Body of pancreas (tissue), 4 donors: ENCODE data around the gene C3orf20. TPM values are rescaled to one million over a fixed set of nuclear protein-coding genes. Genes with fewer than 3 reads are reported as not detected.

Experiments used
- ATAC-seq: fragments of 150-250 bp; one replicate; pipeline ENCODE4 v1.9.1; 2016
- DNase-seq, 4 donors: peaks; one replicate each; pipeline ENCODE4 v3.0.0-alpha.2; 2019
- H3K27ac ChIP-seq, 4 donors: fragments of 200-600 bp; sonication (generic); 1 replicate in 3 of 4; 2 replicates in 1 of 4; pipeline versions ENCODE4 v1.5.1 to v1.6.1; 2016 to 2019; ENCODE audit warnings: mild to moderate bottlenecking in 1 of 4, mixed read lengths in 1 of 4, moderate library complexity in 1 of 4
- H3K27me3 ChIP-seq, 2 donors: fragments of 200-600 bp; sonication (generic); one replicate each; pipeline ENCODE4 v1.6.0; 2016; ENCODE audit warnings: mild to moderate bottlenecking in 1 of 2
- H3K36me3 ChIP-seq, 2 donors: fragments of 200-600 bp; sonication (generic); replicated peaks in 1 of 2; 2 replicates each; pipeline ENCODE4 v1.5.1; 2016; ENCODE audit warnings: low read depth in 2 of 2; ENCODE audit not compliant: insufficient read depth in 1 of 2
- H3K4me1 ChIP-seq: fragments of 200-600 bp; sonication (generic); one replicate; pipeline ENCODE4 v1.6.0; 2016
- H3K4me3 ChIP-seq, 2 donors: fragments of 200-600 bp; sonication (generic); 1 replicate in 1 of 2; 2 replicates in 1 of 2; pipeline ENCODE4 v1.5.1; 2016 to 2019
- H3K9me3 ChIP-seq, 3 donors: fragments of 200-600 bp; sonication (generic); 1 replicate in 2 of 3; 2 replicates in 1 of 3; pipeline ENCODE4 v1.5.1; 2016
- CTCF ChIP-seq, 7 experiments: fragments of 450-650 bp in 4 of 7; fragments of 200-600 bp in 3 of 7; sonication (generic) in 3 of 7; IDR thresholded peaks; one replicate each; pipeline ENCODE4 v1.5.1; 2016 to 2019; ENCODE audit warnings: antibody characterized with exemption in 7 of 7
- POLR2A ChIP-seq, 3 donors: fragments of 450-650 bp; IDR thresholded peaks; one replicate each; pipeline ENCODE4 v1.6.1; 2016; ENCODE audit warnings: antibody characterized with exemption in 3 of 3, mild to moderate bottlenecking in 2 of 3
- WGBS, 2 donors: methylation state at CpG; one replicate each; pipeline ENCODE4 v1.1.5; 2017; 5-methylcytosine and 5-hydroxymethylcytosine counted together
- intact Hi-C: fragments of 100-400 bp; cut with DNase I; formaldehyde crosslinking; loops from one replicate; pipeline ENCODE4 v1.15.1; 2023
- total RNA-seq, 2 donors: library from RNA; depleted of rRNA; stranded (reverse); fragments of >200 nt; gene quantifications; one replicate each; pipeline ENCODE4 v1.1.0, GENCODE V29; 2016

The C3orf20 gene
- total RNA-seq, 2 donors from 2014 or later: not detected

DNA sequence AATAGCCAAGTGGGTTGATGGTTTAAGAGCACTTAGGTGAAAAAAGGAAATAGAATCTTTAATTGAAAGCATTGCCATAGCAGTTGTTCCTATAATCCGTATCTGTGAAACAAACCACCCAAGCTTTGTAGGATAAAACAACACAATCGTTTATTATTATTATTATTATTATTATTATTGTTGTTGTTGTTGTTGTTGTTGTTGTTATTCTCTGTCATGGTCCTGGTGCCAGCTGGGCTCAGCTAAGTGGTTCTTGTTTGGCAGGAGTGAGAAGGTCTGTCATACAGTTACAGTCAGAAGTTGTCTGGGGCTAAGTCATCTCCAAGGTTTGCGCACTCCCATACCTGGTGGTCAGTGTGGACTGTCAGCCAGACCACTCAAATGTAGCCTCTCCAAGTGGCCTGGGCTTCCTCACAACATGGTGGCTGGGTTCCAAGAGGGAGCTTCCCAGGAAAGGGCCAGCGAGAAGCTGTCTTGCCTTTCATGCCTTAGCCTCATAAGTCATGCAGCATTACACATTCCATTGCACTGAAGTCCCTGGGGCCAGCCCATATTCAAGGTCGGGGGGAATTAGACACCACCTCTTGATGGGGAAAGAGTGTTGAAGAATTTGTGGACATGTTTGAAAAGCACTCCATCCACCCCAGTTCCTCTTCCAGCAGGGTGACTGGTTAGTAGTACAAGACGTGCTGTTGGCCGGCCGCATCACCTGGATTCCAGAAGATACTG, 89.6 kb downstream of the C3orf20 start:
- Histone ChIP-seq H3K27ac (no peak overlapping the region), H3K4me3 (no peak overlapping the region), H3K4me1 (no peaks in the 10 kb centered on the region), H3K9me3 (no peaks in the 10 kb centered on the region), H3K27me3 (no peaks in the 10 kb centered on the region), H3K36me3 (no peaks in the 10 kb centered on the region)
- DNase-seq (no peak), ATAC-seq (no peak)
- WGBS, 2 donors: 77 to 83% methylated on average over 8 of the region's 8 CpGs
- intact Hi-C loops: no loop called here
- TF ChIP-seq POLR2A (IDR thresholded peaks at IDR 0.05) (no peak), CTCF (IDR thresholded peaks at IDR 0.05) (no peak)

DNA sequence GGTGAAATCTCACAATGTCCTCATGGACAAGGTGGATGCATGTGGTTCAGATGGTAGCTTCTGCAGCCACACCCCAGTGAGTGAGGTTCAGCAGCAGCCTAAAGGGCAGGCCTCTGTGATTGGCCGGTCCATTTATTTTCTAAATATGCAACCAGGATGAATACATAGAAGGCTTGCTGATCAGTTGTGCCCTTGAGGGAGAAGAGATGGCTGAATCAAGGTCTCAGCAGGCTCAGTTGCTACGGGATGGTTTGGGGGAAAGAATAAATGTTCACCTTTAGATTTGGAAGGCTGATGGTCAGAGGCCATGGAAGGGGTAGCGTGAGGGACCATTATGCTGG, 90.1 kb downstream of the C3orf20 start:
- Histone ChIP-seq H3K9me3 (no peaks in the 10 kb centered on the region), H3K27me3 (no peaks in the 10 kb centered on the region), H3K27ac (no peak overlapping the region), H3K36me3 (no peaks in the 10 kb centered on the region), H3K4me1 (no peaks in the 10 kb centered on the region), H3K4me3 (no peak overlapping the region)
- intact Hi-C loops: no loop called here
- DNase-seq: no peak
- WGBS, 2 donors: 80 to 87% methylated on average over 3 of the region's 3 CpGs
- TF ChIP-seq CTCF (IDR thresholded peaks at IDR 0.05) (no peak), POLR2A (IDR thresholded peaks at IDR 0.05) (no peak)
- no peak for ATAC-seq

DNA sequence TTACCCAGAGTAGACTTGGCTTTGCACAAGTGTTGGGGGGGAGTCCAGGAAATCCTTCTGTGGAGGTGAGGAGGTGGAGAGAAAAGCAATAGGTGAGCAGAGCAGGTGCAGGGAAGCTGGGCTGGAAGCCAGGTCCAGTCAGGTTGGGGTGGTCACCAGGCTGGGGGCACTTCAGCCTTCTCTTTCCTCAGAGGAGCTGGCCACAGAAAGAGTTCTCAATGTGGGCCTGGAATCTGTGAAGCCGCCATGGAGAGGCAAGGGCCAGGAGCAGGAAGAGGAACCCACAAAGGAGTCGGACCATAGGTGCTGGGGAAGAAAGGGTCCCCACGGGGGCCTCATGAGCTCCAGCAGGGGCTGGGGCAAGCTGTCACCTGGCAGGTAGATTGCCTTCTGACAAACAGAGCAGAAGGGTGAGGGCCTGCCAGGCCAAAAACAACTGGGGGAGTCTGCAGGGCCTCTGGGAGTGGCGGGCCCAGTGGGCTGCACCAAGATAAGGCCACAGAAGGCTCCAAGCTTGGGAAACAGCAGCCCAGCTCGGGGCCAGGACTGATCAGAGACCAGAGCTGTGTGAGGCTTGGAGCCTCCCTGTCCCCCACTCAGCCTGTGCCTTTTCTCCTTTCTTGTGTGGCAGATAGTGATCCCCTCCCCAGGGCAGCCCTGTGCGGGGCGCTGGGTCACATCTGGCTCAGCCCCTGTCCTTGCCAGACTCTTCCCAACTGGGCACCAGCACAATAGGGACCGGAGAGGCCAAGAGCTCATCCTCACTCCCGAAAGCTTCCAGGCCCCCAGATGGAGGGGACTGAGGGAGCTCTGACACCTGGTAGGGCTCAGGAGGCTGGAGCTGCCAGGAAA, 90.9 kb downstream of the C3orf20 start:
- intact Hi-C loops: no loop called here
- DNase-seq (no peak), ATAC-seq (no peak)
- no peaks in the 10 kb centered on the region for H3K27me3 ChIP-seq
- WGBS, 2 donors: 91% methylated on average over 6 to 9 of the region's 9 CpGs
- H3K27ac ChIP-seq: no peak overlapping the region
- no peaks in the 10 kb centered on the region for H3K36me3 ChIP-seq
- TF ChIP-seq CTCF (IDR thresholded peaks at IDR 0.05): no peak
- no peaks in the 10 kb centered on the region for H3K9me3 ChIP-seq
- H3K4me3 ChIP-seq: no peak overlapping the region
- H3K4me1 ChIP-seq: no peaks in the 10 kb centered on the region

DNA sequence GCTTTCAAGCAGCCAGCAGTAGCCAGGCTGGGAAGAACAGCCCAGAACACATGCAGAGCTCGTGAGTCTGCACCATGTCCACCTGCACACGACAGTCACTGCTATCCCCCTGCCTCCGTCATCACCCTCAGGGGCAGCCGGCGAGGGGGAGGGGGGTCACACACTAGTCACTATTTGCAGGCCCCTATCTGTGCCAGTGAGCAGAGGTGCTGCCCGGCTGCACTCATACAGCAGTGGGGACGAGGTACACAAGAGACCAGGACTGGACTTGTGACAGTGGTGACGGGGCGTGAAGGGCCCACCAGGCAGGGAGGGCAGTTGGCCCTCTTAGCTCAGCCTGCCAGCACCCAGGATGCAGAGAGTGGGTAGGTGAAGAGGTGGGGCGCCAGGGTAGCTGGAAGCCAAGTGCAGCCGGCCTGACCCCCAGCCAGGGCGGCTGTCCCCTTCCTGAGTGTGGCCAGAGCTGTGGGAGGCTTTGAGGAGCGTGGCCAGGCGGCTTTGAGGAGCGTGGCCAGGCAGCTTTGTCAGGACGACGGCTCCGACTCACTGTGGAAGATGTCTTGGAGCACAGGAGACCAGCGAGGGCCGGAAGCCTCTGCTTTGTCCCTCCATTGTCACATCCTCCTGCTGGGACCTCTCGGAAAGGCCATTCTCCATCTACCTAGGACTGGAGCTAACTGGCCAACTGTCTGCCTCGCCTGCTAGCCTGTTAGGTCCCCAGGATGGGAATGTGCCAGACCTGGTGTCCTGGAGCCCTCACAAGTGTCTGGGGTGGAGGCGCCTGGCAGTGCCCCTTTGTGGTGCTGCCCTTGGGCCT, 91.7 kb downstream of the C3orf20 start:
- Histone ChIP-seq H3K27ac (no peak overlapping the region), H3K27me3 (no peaks in the 10 kb centered on the region), H3K4me3 (no peak overlapping the region), H3K4me1 (no peaks in the 10 kb centered on the region), H3K9me3 (no peaks in the 10 kb centered on the region), H3K36me3 (no peaks in the 10 kb centered on the region)
- TF ChIP-seq POLR2A (IDR thresholded peaks at IDR 0.05): no peak
- no peak for TF ChIP-seq CTCF (IDR thresholded peaks at IDR 0.05)
- WGBS, 2 donors: 73 to 80% methylated on average over 5 to 23 of the region's 23 CpGs
- no peak for ATAC-seq
- intact Hi-C loops: no loop called here
- DNase-seq: no peak
